GM12873 (cell line): ENCODE measurements around the gene PAFAH1B2.

Experiments used
- CTCF ChIP-seq: IDR thresholded peaks from 2 replicates; pipeline ENCODE4 v1.5.1; 2012; ENCODE audit warnings: low read depth, mild to moderate bottlenecking, moderate library complexity, low read length, control low read depth; ENCODE audit not compliant: insufficient read depth; ENCODE audit errors: missing control alignments

The PAFAH1B2 gene

GRCh38 chr11:117121176-117121575 lies 22.9 kb upstream of the PAFAH1B2 start:
- TF ChIP-seq CTCF: no peak

- no peak for TF ChIP-seq CTCF
Observed at GRCh38 chr11:117122556-117122955, 21.5 kb upstream of the PAFAH1B2 start.

GRCh38 chr11:117126223-117126965 lies 17.7 kb upstream of the PAFAH1B2 start:
- TF ChIP-seq CTCF: no peak

GRCh38 chr11:117127171-117127901 lies 16.8 kb upstream of the PAFAH1B2 start:
- TF ChIP-seq CTCF: no peak

GRCh38 chr11:117128289-117128688 lies 15.8 kb upstream of the PAFAH1B2 start:
- TF ChIP-seq CTCF: no peak

- no peak for TF ChIP-seq CTCF
Observed at GRCh38 chr11:117130879-117131278, 13.2 kb upstream of the PAFAH1B2 start.

- TF ChIP-seq CTCF: no peak
Observed at GRCh38 chr11:117134431-117134830, 9.7 kb upstream of the PAFAH1B2 start.
